H54 (cell line): ENCODE data around the gene JOSD1.
"Not testable (repeated sequence)": the region's sequence is repeated elsewhere in the genome, so short reads cannot be mapped to it uniquely, and the experiment has no call there.

Experiments used
- DNase-seq: peaks from one replicate; pipeline ENCODE4 v3.0.0; 2011; ENCODE audit warnings: low spot score, mixed read lengths; ENCODE audit not compliant: insufficient read length
- FAIRE-seq: peaks from 3 replicates; lab custom pipeline; 2011; peaks lifted over from hg19 to GRCh38; lab: Jason Lieb, UNC
- POLR2A ChIP-seq: IDR thresholded peaks from 2 replicates; pipeline ENCODE4 v1.6.1; 2011; ENCODE audit warnings: low read depth, mild to moderate bottlenecking, low read length

JOSD1 gene

DNA sequence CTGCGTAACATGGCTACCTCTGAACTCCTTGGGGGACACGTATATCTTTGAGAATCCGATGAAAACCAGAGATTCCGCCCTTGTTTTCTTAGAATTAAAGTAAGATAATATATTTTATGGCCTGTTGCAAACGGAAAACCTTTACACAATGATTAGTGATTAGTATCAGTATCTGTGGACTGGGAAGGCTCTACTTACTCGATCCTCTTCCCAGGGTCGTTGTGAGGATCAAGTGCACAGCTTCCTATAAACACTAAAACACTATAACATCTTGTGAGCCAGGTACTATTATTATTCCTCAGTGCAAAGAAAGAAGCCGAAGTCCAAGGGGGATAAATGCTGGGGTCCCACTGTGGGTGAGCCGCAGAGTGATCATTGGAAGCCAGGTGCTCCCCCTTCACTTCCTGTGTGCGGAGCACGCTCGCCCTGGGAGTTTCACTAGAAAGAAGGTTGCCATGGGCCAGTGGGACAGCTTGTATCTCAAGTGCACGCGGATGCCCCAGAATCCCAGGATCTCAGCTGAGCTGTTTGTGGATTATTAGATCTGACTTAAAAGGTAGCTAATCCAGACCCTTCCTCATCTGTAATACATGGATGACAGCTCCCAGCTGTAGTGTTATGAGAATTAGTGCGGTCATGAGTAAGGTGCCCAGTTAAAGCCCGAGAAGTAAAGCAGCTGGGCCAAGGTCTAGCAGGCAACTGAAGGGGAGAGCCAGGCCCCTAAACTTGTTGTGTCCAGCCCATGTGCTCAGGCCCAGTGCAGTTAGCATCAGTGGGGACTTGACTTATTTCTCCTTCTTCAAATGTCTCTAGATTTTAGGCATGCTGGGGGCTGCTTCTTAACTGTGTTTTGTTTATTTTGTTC lies 43.5 kb downstream of the JOSD1 start:
- FAIRE-seq (no peak), DNase-seq (no peak)
- no peak for TF ChIP-seq POLR2A

GRCh38 chr22:38656256-38657044 lies 44.3 kb downstream of the JOSD1 start, which contains the start of the genes CBY1 and FAM227A:
Gene CBY1 (plus strand): TSS chr22:38656638. CDS start chr22:38668055, 11,417 bp downstream.
Gene FAM227A (minus strand): TSS chr22:38656392. CDS start chr22:38650168, 6,224 bp downstream.
- DNase-seq, result peak; percentile 79
- no peak for TF ChIP-seq POLR2A
- peak; percentile 72 for FAIRE-seq

- no peak for DNase-seq
- FAIRE-seq, result no peak
- TF ChIP-seq POLR2A, result no peak
Observed at GRCh38 chr22:38655519-38656255, 45.1 kb downstream of the JOSD1 start.

- DNase-seq (no peak), FAIRE-seq (no peak)
- no peak for TF ChIP-seq POLR2A
Observed at GRCh38 chr22:38653741-38654140, 47.0 kb downstream of the JOSD1 start.

- no peak for TF ChIP-seq POLR2A
- no peak for DNase-seq
- FAIRE-seq, result no peak
Observed at GRCh38 chr22:38652859-38653258, 47.9 kb downstream of the JOSD1 start.

- TF ChIP-seq POLR2A, result no peak
- DNase-seq, result no peak
- FAIRE-seq, result no peak
Observed at GRCh38 chr22:38649841-38650522, 50.8 kb downstream of the JOSD1 start.

DNA sequence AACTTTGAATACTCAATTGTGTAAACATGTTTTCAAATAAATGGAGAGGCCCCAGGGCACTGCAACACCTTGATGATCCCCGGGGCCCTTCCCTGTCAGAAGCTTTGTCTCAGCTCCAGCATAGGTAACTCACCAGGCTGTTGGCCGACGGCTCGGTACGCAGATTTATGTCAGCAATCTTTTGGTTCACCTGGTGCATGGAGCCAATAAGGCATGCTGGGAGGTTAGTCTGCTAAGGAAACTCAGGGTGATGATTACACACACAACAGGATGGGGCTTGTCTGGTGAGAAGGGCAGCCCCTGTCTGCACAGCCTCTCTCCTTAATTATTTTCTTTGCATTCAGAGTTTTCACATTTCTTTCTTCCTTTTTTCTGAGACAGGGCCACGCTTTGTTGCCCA lies 55.3 kb downstream of the JOSD1 start:
- TF ChIP-seq POLR2A, result no peak
- DNase-seq, result no peak
- FAIRE-seq, result no peak

GRCh38 chr22:38644245-38644644 lies 56.5 kb downstream of the JOSD1 start:
- not testable (repeated sequence) for DNase-seq
- FAIRE-seq, result peak; percentile 99

- no peak for TF ChIP-seq POLR2A
- FAIRE-seq (no peak), DNase-seq (no peak)
Observed at GRCh38 chr22:38641476-38642040, 59.2 kb downstream of the JOSD1 start.

GRCh38 chr22:38638728-38639127 lies 62.0 kb downstream of the JOSD1 start:
- DNase-seq (no peak), FAIRE-seq (no peak)
- TF ChIP-seq POLR2A, result no peak

GRCh38 chr22:38638216-38638615 lies 62.5 kb downstream of the JOSD1 start:
- DNase-seq, result no peak
- FAIRE-seq, result no peak
- no peak for TF ChIP-seq POLR2A
